Activated T-cell treated with anti-CD3 and anti-CD28 coated beads, Interleukin-2, amount 50 U/mL, for 1 hour (primary cell): ENCODE results near the gene MMP26.

Experiments used
- DNase-seq: peaks from one replicate; pipeline ENCODE4 v3.0.0-alpha.2; 2020

MMP26 gene

DNA sequence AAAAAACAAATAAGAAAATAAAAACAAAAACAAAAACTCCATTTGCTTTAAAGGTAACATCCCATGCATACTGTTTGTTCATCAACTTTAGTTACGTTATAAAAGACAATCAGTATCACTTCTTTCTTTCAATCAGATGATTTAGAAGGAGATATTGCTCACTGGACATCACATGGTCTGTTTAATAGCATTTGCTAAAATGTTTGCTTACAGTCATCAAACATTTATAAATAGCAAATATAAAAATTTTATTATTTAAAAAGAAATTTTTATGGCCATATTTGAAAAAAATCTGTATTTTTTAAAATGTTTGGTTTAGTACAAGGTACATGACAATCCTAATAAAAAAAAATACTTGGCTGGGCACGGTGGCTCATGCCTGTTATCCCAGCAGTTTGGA, 22.6 kb downstream of the MMP26 start:
- no peak for DNase-seq

DNA sequence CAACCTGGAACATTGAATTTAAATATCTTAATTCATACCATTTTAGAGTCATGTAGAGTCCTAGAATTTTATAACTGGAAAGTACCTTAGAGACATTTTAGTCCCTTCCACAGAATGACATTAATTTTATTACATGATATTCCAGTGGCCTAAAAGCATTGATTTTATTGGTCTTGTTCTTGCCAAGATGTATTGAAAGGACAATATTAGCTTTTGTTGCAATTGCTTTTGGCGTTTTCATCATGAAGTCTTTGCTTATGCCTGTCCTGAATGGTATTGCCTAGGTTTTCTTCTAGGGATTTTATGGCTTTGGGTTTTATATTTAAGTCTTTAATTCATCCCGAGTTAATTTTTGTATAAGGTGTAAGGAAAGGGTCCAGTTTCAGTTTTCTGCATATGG, 36.2 kb downstream of the MMP26 start:
- DNase-seq = no peak

DNA sequence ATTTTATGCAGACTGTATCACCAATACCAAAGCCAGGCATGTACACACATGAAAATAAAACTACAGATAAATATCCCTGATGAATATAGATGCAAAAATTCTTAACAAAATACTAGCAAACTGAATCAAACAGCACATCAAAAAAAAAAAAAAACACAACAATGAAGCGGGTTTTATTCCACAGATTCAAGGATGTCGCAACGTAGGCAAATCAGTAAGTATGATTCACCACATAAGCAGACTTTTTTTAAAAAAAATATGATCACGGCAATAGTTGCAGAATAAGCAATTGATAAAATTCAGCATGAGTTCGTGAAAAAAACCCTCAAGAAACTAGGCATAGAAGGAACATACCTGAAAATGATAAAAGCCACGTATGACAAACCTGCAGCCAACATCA, 43.9 kb downstream of the MMP26 start:
- no peak for DNase-seq

DNA sequence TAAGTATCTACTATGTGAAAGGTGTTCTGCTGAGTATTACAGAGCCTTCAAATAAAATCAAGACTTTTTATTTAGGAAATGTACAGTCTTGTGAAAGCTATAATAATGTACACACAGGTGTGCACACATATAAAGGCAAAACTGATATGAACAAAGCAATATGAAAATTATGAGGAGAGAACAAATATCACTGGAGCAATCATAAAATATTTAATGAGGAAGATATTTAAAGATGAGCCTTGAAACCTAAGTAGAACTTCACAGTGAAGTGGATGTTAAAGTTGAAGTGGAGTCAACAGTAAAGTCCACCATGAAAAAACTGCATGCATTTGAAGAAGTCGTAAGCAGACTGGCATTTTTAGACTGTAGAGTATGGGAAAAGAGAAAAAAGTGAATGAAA, 46.6 kb downstream of the MMP26 start:
- DNase-seq = no peak
